KG1 (cell line): Measurements from ENCODE around the gene ATOH7.
"Not testable (repeated sequence)": the region's sequence is repeated elsewhere in the genome, so short reads cannot be mapped to it uniquely, and the experiment has no call there.

ENCODE experiments used
- DNase-seq: peaks from one replicate; lab custom pipeline; 2025; lab: John Stamatoyannopoulos, UW

The ATOH7 gene

GRCh38 chr10:68237173-68237572 is 5.3 kb upstream of the ATOH7 start:
- no peak for DNase-seq

- no peak for DNase-seq
These were observed 3.7 kb upstream of the ATOH7 start for GRCh38 chr10:68235581-68235980.

GRCh38 chr10:68235111-68235510 is 3.2 kb upstream of the ATOH7 start:
- DNase-seq = no peak

GRCh38 chr10:68233046-68233445 is 1.1 kb upstream of the ATOH7 start:
- no peak for DNase-seq

GRCh38 chr10:68231106-68231816 is 652 bp downstream of the ATOH7 start:
- no peak for DNase-seq

- no peak for DNase-seq
These were observed 1.6 kb downstream of the ATOH7 start for GRCh38 chr10:68230268-68230667.

- no peak for DNase-seq
These were observed 7.1 kb downstream of the ATOH7 start for GRCh38 chr10:68224810-68225209.

- no peak for DNase-seq
These were observed 8.3 kb downstream of the ATOH7 start for GRCh38 chr10:68223535-68224165.

GRCh38 chr10:68222391-68222790 is 9.5 kb downstream of the ATOH7 start:
- no peak for DNase-seq

- no peak for DNase-seq
These were observed 10.7 kb downstream of the ATOH7 start for GRCh38 chr10:68221196-68221595.

- no peak for DNase-seq
These were observed 13.1 kb downstream of the ATOH7 start for GRCh38 chr10:68218786-68219185.

- DNase-seq = no peak
These were observed 19.1 kb downstream of the ATOH7 start for GRCh38 chr10:68212721-68213352.

GRCh38 chr10:68211669-68212068 is 20.2 kb downstream of the ATOH7 start:
- no peak for DNase-seq

- no peak for DNase-seq
These were observed 23.4 kb downstream of the ATOH7 start for GRCh38 chr10:68208424-68209042.

GRCh38 chr10:68202960-68203353 is 29.0 kb downstream of the ATOH7 start:
- DNase-seq = no peak

- no peak for DNase-seq
These were observed 35.2 kb downstream of the ATOH7 start for GRCh38 chr10:68196701-68197100.

GRCh38 chr10:68195776-68196175 is 36.1 kb downstream of the ATOH7 start:
- DNase-seq = not testable (repeated sequence)

GRCh38 chr10:68194290-68194689 is 37.6 kb downstream of the ATOH7 start:
- DNase-seq = no peak

GRCh38 chr10:68192113-68192512 is 39.8 kb downstream of the ATOH7 start:
- no peak for DNase-seq

- DNase-seq = no peak
These were observed 43.1 kb downstream of the ATOH7 start for GRCh38 chr10:68188835-68189234.

- DNase-seq = no peak
These were observed 46.8 kb downstream of the ATOH7 start for GRCh38 chr10:68185085-68185484.

GRCh38 chr10:68184546-68184945 is 47.4 kb downstream of the ATOH7 start:
- DNase-seq = no peak
